HepG2 (cell line): ENCODE data around the gene CIAO2A. TPM values are rescaled to one million over a fixed set of nuclear protein-coding genes. Genes with fewer than 3 reads are reported as not detected.

Experiments used
- ARID3A ChIP-seq: IDR thresholded peaks from 2 replicates; pipeline ENCODE4 v1.6.1; 2012; ENCODE audit warnings: low read depth, low read length, improper control_type of control experiment
- HOXA5 ChIP-seq: sonication (generic); formaldehyde crosslinking; IDR thresholded peaks from 2 replicates; pipeline ENCODE4 v1.4.0; 2020; ENCODE audit warnings: missing genetic modification reagents
- KDM2A ChIP-seq: sonication (generic); formaldehyde crosslinking; IDR thresholded peaks from 2 replicates; pipeline ENCODE4 v1.4.0; 2020; ENCODE audit warnings: low read depth, missing genetic modification reagents, borderline replicate concordance
- NFIB ChIP-seq: sonication (generic); formaldehyde crosslinking; IDR thresholded peaks from 2 replicates; pipeline ENCODE4 v1.9.0; 2021; ENCODE audit warnings: missing genetic modification reagents, mild to moderate bottlenecking, borderline replicate concordance
- NFKBIZ ChIP-seq: IDR thresholded peaks from 2 replicates; pipeline ENCODE4 v1.6.1; 2018; ENCODE audit warnings: missing genetic modification reagents, missing compliant biosample characterization
- RFX5 ChIP-seq: IDR thresholded peaks from 2 replicates; pipeline ENCODE4 v1.6.1; 2011; ENCODE audit warnings: low read depth, low read length, improper control_type of control experiment
- TEAD2 ChIP-seq: sonication (generic); formaldehyde crosslinking; IDR thresholded peaks from 2 replicates; pipeline ENCODE4 v1.9.0; 2021; ENCODE audit warnings: missing genetic modification reagents
- XRCC5 ChIP-seq: fragments of 200-400 bp; formaldehyde crosslinking; optimal IDR thresholded peaks from 2 replicates; pipeline ENCODE3; 2017; ENCODE audit warnings: mild to moderate bottlenecking, low read length
- ZBTB21 ChIP-seq: sonication (generic); formaldehyde crosslinking; IDR thresholded peaks from 2 replicates; pipeline ENCODE4 v1.4.0; 2020; ENCODE audit warnings: missing genetic modification reagents
- ZFY ChIP-seq: sonication (generic); formaldehyde crosslinking; IDR thresholded peaks from 2 replicates; pipeline ENCODE4 v1.4.0; 2020; ENCODE audit warnings: missing genetic modification reagents
- ZNF10 ChIP-seq: sonication (generic); formaldehyde crosslinking; IDR thresholded peaks from 2 replicates; pipeline ENCODE4 v1.4.0; 2020; ENCODE audit warnings: mild to moderate bottlenecking, low read depth, missing genetic modification reagents, borderline replicate concordance
- ZNF224 ChIP-seq: sonication (generic); formaldehyde crosslinking; IDR thresholded peaks from 2 replicates; pipeline ENCODE4 v1.5.0; 2020; ENCODE audit warnings: mild to moderate bottlenecking, missing genetic modification reagents
- ZNF292 ChIP-seq: sonication (generic); formaldehyde crosslinking; IDR thresholded peaks from 2 replicates; pipeline ENCODE4 v1.8.1; 2022; ENCODE audit warnings: mild to moderate bottlenecking, low read depth, missing genetic modification reagents, borderline replicate concordance
- ZNF3 ChIP-seq: IDR thresholded peaks from 2 replicates; pipeline ENCODE4 v1.7.0; 2017; ENCODE audit warnings: inconsistent platforms
- ZNF331 ChIP-seq: sonication (generic); formaldehyde crosslinking; IDR thresholded peaks from 2 replicates; pipeline ENCODE4 v1.4.0; 2020; ENCODE audit warnings: missing genetic modification reagents
- ZNF431 ChIP-seq: sonication (generic); formaldehyde crosslinking; IDR thresholded peaks from 2 replicates; pipeline ENCODE4 v1.9.0; 2022; ENCODE audit warnings: missing genetic modification reagents, low read depth, mild to moderate bottlenecking, borderline replicate concordance
- ZNF501 ChIP-seq: sonication (generic); formaldehyde crosslinking; IDR thresholded peaks from 2 replicates; pipeline ENCODE4 v1.5.1; 2020; ENCODE audit warnings: mild to moderate bottlenecking, moderate library complexity, missing genetic modification reagents
- ZNF543 ChIP-seq: sonication (generic); formaldehyde crosslinking; IDR thresholded peaks from 2 replicates; pipeline ENCODE4 v1.4.0; 2020; ENCODE audit warnings: mild to moderate bottlenecking, missing genetic modification reagents
- ZNF614 ChIP-seq: IDR thresholded peaks from 2 replicates; pipeline ENCODE4 v1.6.1; 2018; ENCODE audit warnings: missing biosample characterization, missing genetic modification reagents, inconsistent platforms, borderline replicate concordance
- ZNF891 ChIP-seq: sonication (generic); formaldehyde crosslinking; IDR thresholded peaks from 2 replicates; pipeline ENCODE4 v1.5.0; 2020; ENCODE audit warnings: mild to moderate bottlenecking, missing genetic modification reagents
- polyA plus RNA-seq, 8 experiments: library from polyadenylated mRNA; depleted of rRNA in 3 of 8; stranded (reverse) in 7 of 8; unstranded in 1 of 8; fragments of >200 nt; fragmentation: Illumina TruSeq in 4 of 8; extraction: Trizol in 4 of 8; gene quantifications; 2 replicates each; pipeline versions ENCODE4 v1.2.1 to v1.2.3, GENCODE V29; 2011 to 2016; ENCODE audit warnings: low read depth in 4 of 8, missing spikeins in 1 of 8, mixed read lengths in 1 of 8; ENCODE audit not compliant: insufficient read depth in 1 of 8
- total RNA-seq, 5 experiments: library from RNA; depleted of rRNA; stranded (reverse); fragments of >200 nt; fragmentation: Illumina TruSeq; extraction: Trizol; gene quantifications; 2 replicates each; pipeline ENCODE4 v1.2.3, GENCODE V29; 2016; ENCODE audit warnings: low read depth in 1 of 5
- TF ChIP-seq, protein P1 (sequence below): sonication (generic); formaldehyde crosslinking; IDR thresholded peaks from 2 replicates; pipeline ENCODE4 v1.8.1; 2023; ENCODE audit warnings: mild to moderate bottlenecking, missing genetic modification reagents
- TF ChIP-seq, protein P2 (sequence below): sonication (generic); formaldehyde crosslinking; IDR thresholded peaks from 2 replicates; pipeline ENCODE4 v1.4.0; 2020; ENCODE audit warnings: mild to moderate bottlenecking, missing genetic modification reagents
- TF ChIP-seq, protein P3 (sequence below): sonication (generic); formaldehyde crosslinking; IDR thresholded peaks from 2 replicates; pipeline ENCODE4 v1.5.1; 2020; ENCODE audit warnings: missing genetic modification reagents, mild to moderate bottlenecking, borderline replicate concordance
- TF ChIP-seq, protein P4 (sequence below): IDR thresholded peaks from 2 replicates; pipeline ENCODE4 v1.6.1; 2016; ENCODE audit warnings: mild to moderate bottlenecking, missing biosample characterization, missing genetic modification reagents
- TF ChIP-seq, protein P5 (sequence below): sonication (generic); formaldehyde crosslinking; IDR thresholded peaks from 2 replicates; pipeline ENCODE4 v1.8.0; 2022; ENCODE audit warnings: missing genetic modification reagents, mild to moderate bottlenecking, inconsistent platforms, borderline replicate concordance
- TF ChIP-seq, protein P6 (sequence below): sonication (generic); formaldehyde crosslinking; IDR thresholded peaks from 2 replicates; pipeline ENCODE4 v1.4.0; 2020; ENCODE audit warnings: missing genetic modification reagents

Gene CIAO2A
- total and polyA plus RNA-seq, 2 of the 13 experiments (the other 11 are each of a cell fraction or from before 2014, with no cell fraction given), result 83.0 to 100 TPM

DNA sequence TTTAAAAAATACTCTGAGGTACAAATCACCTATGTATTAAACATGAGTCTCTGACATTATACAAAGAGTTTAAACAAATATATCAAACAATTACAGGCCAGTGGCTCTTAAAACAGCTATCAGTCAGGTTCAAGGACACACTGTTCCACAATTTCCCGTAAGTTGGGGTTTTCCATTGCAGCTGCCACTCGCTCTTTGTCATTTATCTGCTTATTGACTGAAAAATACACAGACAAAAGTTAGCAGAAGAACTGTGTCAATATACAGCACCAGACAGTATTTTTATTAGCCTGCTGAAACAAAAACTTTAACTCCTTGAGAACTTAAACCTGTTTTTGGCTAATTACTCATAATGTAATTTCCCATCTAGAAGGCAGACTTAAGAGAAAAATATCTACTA lies 20.8 kb downstream of the CIAO2A start (continued):
- TF ChIP-seq, protein P1, sequence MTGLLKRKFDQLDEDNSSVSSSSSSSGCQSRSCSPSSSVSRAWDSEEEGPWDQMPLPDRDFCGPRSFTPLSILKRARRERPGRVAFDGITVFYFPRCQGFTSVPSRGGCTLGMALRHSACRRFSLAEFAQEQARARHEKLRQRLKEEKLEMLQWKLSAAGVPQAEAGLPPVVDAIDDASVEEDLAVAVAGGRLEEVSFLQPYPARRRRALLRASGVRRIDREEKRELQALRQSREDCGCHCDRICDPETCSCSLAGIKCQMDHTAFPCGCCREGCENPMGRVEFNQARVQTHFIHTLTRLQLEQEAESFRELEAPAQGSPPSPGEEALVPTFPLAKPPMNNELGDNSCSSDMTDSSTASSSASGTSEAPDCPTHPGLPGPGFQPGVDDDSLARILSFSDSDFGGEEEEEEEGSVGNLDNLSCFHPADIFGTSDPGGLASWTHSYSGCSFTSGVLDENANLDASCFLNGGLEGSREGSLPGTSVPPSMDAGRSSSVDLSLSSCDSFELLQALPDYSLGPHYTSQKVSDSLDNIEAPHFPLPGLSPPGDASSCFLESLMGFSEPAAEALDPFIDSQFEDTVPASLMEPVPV, result no peak
- TF ChIP-seq ZNF614 (CRISPR knock-in tag) (peak; percentile 75; the same call in 1 of the 2 replicates), ZNF3 (CRISPR knock-in tag) (no peak; the same call in 1 of the 2 replicates), XRCC5 (no peak), ZFY (CRISPR knock-in tag) (no peak), NFIB (CRISPR knock-in tag) (no peak), ZNF543 (no peak), ZNF224 (no peak), HOXA5 (CRISPR knock-in tag) (peak; percentile 75), ZNF501 (CRISPR knock-in tag) (no peak), RFX5 (no peak), ZNF891 (no peak), ZNF331 (CRISPR knock-in tag) (peak; percentile 91), ZNF292 (CRISPR knock-in tag) (no peak), ZNF10 (CRISPR knock-in tag) (no peak), KDM2A (CRISPR knock-in tag) (no peak), ZNF431 (CRISPR knock-in tag) (no peak), ARID3A (peak; percentile 87), TEAD2 (no peak), NFKBIZ (peak; percentile 96; the same call in 1 of the 2 replicates), ZBTB21 (no peak)
- TF ChIP-seq, protein P2, sequence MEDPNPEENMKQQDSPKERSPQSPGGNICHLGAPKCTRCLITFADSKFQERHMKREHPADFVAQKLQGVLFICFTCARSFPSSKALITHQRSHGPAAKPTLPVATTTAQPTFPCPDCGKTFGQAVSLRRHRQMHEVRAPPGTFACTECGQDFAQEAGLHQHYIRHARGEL (CRISPR knock-in tag), result no peak
- TF ChIP-seq, protein P3, sequence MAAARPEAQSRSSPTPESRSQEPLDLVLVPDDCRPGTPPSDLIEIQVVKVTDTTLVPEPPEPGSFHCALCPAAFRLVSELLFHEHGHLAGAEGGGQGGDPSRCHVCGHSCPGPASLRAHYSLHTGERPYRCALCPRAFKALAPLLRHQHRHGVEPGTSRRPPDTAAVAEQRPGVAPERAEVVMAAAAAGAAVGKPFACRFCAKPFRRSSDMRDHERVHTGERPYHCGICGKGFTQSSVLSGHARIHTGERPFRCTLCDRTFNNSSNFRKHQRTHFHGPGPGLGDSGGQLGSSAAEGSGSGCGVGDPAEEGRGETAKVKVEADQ, result no peak
- TF ChIP-seq, protein P4, sequence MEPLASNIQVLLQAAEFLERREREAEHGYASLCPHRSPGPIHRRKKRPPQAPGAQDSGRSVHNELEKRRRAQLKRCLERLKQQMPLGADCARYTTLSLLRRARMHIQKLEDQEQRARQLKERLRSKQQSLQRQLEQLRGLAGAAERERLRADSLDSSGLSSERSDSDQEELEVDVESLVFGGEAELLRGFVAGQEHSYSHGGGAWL, result no peak
- TF ChIP-seq, protein P5, sequence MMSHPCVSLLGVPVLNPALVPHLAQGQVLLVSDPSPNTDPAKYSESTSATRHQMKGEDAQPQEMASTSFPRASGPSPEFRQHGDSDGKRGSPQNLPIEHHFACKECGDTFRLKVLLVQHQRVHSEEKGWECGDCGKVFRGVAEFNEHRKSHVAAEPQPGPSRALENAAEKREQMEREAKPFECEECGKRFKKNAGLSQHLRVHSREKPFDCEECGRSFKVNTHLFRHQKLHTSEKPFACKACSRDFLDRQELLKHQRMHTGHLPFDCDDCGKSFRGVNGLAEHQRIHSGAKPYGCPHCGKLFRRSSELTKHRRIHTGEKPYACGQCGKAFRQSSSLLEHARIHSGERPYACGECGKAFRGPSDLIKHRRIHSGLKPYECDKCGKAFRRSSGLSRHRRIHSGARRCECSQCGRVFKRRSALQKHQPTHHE (CRISPR knock-in tag), result no peak
- TF ChIP-seq, protein P6, sequence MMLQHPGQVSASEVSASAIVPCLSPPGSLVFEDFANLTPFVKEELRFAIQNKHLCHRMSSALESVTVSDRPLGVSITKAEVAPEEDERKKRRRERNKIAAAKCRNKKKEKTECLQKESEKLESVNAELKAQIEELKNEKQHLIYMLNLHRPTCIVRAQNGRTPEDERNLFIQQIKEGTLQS (CRISPR knock-in tag), result 0 out of 2 replicates have a peak, but pooled peaks have one; percentile 22
